NOMO-1 treated with DMSO at 0.1 percent for 48 hours (cell line): ENCODE results near the gene IL2RA.
"Not testable (repeated sequence)": the region's sequence is repeated elsewhere in the genome, so short reads cannot be mapped to it uniquely, and the experiment has no call there.

Experiments
- DNase-seq: peaks from one replicate; lab custom pipeline; 2025; ENCODE audit not compliant: unreplicated experiment; lab: John Stamatoyannopoulos, UW

IL2RA gene

DNA sequence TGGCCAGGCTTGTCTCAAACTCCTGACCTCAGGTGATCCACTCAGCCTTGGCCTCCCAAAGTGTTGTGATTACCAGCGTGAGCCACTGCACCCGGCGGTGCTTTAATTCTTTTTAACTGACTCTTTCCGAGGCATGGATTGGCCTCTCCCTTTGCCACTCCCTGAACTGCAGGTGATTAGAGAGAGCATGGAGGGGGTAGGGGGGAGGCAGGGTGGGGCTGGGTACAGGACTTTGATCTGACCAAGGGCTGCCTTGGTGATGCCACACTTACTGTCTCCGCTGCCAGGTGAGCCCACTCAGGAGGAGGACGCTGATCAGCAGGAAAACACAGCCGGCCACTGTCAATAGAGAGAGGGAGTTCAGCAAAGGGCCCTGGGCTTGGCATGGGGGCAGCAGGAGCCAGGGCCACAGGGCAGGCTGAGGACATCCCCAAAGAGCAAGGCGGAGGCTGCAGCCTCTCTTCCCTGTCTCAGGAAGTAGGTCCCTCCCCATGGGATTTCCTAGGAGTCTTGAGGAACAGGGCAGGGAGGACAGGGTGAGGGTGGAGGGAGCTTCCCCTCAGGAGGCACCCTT, 44.3 kb downstream of the IL2RA start:
- DNase-seq = no peak

- peak; percentile 42 for DNase-seq
Observed at GRCh38 chr10:6014241-6014761, 47.9 kb downstream of the IL2RA start.

- no peak for DNase-seq
Observed at GRCh38 chr10:6013413-6014192, 48.6 kb downstream of the IL2RA start.

DNA sequence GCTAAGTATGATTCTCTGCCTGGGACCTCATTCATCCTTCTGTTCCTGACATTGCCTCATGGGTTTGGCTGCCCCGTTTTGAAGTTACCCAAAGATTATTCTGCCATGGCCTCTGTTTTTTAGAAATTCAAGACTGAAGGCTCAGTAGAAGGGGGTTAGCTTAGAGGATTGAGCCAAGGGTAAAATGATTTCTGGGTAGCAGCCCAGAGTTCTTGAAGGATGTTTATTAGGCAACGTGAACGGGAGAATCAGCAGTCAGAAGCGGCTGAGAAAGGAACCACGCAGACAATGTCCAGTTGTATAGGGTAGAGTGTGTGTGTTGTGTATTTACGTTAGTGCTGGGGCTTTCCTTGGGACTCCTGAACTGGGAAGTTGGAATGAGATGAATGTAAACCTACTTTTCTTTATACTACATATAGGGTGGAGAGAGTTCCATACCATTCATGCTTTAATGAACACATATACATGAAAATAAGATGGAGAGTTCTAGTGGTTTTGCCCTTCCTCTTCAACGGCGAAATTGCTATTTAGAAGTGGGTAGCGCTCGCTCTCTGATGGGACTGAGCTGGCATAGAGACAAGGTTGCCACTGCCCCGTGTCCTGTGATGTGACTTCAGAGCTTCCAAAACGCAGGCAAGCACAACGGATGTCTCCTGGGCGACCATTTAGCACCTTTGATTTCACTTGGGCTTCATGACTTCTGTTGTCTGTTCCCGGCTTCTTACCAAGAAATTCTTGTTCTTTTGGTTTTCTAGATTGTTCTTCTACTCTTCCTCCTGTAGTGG, 49.9 kb downstream of the IL2RA start:
- no peak for DNase-seq

DNA sequence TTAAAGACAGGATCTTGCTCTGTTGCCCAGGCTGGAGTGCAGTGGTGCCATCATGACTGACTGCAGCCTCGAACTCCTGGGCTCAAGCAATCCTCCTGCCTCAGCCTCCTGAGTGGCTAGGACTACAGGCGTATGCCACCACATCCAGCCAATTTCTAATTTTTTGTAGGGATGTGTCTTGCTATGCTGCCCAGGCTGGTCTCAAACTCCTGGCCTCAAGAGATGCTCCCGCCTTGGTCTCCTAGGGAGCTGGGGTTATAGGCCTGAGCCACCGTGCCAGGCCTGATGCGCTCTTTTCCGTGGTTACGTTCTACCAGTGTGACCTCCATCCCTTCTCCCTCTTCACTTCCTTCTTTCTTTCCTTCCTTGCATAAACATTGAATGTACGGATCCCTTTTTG, 50.6 kb downstream of the IL2RA start:
- DNase-seq = no peak

- DNase-seq = no peak
Observed at GRCh38 chr10:6010569-6010968, 51.6 kb downstream of the IL2RA start.

DNA sequence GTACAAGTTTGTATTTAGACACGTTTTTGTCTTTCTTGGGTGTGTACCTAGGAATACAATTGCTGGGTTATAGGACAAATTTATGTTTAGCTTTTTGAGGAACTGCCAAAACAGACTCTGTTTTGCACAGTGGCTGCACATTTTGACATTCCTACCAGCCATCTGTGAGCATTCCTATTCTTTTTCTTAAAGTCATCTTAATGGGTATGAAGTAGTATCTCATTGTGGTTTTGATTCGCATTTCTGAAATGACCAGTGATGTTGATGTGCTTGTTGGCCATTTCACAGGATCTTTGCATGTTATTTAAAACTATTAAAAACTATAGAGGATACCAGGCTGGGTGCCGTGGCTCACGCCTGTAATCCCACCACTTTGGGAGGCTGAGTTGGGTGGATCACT, 52.2 kb downstream of the IL2RA start:
- DNase-seq = no peak

DNA sequence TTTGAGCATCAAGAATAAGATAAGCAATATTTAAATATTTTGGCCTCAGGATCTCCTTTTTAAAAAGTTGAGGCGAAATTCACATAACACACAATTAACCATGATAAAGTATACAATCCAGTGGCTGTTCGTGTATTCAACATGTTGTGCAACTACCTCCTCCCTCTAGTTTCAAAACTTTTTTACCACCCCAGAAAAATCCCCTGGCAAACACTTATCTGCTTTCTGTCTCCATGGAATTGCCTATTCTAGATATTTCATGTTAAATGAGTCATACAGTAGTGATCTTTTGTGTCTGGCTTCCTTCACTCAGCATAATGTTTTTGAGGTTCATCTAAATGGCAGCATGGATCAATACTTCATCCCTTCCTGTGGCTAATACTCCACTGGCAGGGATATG, 53.0 kb downstream of the IL2RA start:
- no peak for DNase-seq

DNA sequence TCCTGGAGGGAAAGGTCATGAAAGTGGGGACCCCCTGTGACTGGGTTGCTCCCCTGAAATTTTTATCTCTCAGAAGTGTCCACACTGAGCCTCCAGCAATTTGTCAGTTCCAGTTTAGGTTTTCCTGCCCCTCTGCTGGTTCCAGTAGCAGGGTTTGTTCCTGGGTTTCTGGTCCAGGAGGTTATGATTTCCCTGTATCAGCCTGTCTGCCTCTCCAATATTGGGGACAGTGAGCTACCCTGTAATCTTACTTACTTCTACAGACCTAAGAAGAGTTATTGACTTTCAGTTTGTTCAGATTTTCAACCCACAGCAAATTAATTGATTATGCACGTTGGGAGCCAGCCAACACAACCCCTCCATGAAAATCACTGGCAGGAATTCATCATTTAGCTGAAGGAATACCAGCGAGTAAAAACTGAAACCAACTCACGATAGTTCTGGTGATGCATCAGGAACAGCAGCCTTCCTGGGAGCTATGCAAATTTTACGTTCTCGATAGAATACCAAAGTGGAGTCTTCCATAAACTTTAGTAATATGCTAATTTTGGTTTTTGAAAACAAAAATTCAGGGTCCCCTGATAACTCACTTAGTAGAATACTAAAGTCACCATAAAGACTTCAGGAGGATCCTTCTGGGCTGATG, 53.5 kb downstream of the IL2RA start:
- no peak for DNase-seq

GRCh38 chr10:6006991-6007390, 55.2 kb downstream of the IL2RA start:
- DNase-seq = no peak

DNA sequence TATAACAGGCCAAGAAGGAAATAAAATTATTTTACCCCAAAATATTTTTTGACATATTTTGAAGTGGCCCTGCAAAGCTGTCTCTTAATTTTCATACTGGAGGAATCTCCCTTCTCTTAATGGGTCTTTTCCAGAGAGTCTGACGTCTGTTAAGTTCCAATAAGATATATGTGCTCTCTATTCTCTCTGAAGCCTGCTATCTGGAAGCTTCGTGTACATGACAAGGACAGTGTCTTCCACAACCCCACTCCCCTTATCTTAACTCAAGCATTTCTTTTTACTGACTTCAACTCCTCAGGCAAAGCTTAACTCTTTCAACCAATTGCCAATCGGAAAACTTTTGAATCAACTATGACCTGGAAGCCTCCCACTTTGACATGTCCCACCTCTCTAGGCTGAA, 55.6 kb downstream of the IL2RA start:
- no peak for DNase-seq

GRCh38 chr10:6005856-6006395, 56.2 kb downstream of the IL2RA start:
- no peak for DNase-seq

- not testable (repeated sequence) for DNase-seq
Observed at GRCh38 chr10:6005161-6005804, 56.9 kb downstream of the IL2RA start.

GRCh38 chr10:6002809-6003510, 59.2 kb downstream of the IL2RA start:
- DNase-seq = no peak

DNA sequence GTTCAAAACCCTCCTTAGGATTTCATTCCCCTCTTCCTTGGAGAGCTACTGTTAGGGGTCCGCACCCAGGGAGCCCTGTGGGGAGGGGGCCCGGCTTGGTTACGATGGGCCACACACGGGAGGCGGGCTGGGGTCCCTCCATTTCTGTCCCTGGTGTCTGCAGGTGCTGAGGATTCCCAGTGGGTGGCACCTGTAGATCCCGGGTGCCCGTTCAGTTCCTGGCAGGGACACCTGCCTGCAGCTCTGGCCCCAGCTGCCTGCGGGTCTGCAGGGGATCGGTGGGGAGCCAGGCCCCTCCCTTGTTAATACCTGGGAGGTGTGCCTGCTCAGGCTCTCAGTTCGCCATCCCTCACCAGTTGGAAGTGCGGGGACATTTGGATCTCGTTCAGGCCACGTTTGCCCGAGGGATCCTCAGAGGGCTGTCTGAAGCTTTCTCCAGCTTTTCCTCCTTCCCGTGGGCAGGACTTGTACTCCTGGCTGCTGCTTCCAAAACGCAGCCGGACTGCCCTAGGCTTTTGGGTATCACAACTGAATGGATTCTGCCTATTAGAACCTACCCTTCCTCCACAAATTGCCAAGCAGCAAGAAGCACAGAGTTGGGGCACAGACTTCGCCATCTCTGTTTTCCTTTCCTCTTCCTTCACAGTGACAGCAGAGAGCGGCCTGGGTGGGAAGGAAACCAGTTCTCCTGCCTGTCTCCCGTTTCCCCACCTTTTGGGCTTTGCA, 62.6 kb downstream of the IL2RA start:
- DNase-seq = no peak

- no peak for DNase-seq
Observed at GRCh38 chr10:5996696-5997095, 65.5 kb downstream of the IL2RA start.

DNA sequence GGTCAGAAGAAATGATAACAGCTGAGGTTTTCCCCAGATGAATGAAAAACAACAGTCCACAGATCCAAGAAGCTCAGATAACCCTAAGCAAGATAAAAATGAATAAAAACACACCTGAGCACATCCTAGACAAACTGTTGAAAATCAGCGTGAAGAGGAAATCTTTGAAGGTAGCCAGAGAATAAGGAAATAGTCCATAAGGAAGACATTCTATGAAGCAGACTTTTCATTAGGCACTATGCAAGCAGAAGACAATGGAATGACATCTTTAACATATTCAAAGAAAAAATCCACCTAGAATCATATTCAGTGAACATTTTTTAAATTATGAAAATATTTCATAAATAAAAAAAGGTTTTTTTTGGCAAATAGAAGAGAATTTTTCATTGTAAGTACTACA, 69.8 kb downstream of the IL2RA start:
- no peak for DNase-seq

DNA sequence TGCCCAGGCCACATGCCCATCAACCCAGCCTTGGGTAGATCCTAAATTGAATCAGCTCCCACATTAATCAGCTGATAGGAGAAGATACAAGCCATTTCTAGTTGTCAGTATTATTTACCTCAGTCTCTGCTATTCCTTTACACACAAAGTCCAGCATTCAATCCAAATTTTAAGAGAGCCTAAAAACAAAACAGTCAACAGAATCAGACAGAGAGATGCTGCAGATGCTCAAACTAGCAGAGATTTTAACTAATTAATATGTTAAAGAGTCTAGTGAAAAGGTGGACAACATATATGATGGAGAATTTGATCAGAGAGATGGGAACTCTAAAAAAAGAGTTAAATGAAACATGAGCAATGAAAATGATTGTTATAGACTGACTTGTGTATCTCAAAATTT, 70.5 kb downstream of the IL2RA start:
- no peak for DNase-seq

DNA sequence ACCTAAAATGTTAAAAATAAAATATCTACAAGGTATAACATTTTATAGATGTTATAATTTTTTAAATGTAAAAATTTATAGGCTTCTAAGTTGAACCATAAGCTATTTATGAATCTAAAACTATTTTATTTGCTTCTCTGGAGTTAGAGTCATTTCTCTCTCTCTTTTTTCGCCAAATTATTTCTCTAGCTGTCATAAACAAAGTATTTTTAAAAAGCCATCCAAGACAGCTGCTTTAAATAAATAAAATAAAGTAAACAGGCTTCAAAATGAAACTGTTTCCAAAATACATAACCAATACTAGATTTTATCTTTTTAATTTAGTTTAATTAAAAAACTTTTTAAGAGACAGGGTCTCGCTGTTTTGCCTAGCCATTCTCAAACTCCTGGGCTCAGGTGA, 72.4 kb downstream of the IL2RA start:
- no peak for DNase-seq
